ENCODE data around the gene TNFRSF14.

DNA sequence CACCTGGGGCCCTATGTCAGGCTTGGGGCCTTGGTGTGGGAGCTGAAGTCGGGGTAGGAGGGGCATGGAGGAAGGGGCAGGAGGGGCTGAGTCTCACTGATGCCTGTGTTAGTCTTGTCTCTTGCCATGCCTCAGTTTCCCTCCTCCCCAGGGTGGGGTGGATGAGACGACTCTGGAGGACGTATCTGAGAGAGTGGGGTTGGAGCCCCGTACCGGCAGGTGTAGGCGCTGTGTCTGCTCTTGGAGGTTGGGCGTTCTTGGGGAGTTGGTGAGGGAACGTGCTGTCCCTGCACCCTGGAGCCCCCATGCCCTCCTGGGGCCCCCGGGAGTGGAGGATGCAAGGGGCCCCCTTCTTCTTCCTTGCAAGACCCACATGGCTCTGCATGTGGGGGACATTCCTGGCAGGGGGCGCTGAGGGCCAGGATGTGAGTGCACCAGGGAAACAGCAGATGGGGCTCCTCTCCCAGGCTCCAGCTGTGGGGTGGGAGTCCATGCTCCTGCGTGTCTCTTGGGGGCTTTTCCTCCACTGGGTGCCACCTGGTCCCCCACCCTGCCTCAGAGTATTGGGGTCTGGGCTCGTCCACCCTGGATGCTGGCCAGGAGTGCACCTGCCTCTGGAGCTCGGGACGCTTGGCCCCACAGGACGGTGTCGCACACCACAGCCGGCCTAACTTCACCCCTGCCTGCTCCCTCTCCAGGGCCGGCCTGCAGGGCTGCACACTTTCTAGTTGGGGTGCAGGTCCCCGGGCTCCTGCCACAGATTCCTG lies 1.4 kb upstream of the TNFRSF14 start:
- TF ChIP-seq CBX2 (IDR thresholded peaks at IDR 0.05; ENCODE audit: insufficient read depth, low read length, poor library complexity, severe bottlenecking) (no peak), MNT (conservative IDR thresholded peaks at IDR 0.05) (no peak), POLR2A (conservative IDR thresholded peaks at IDR 0.05) (no peak), SMARCA4 (IDR thresholded peaks at IDR 0.05) (no peak), TAF1 (IDR thresholded peaks at IDR 0.05; ENCODE audit: control insufficient read depth, extremely low read depth, insufficient read depth, low read length, severe bottlenecking) (no peak), NRF1 (conservative IDR thresholded peaks at IDR 0.05 in 1 of 2, IDR thresholded peaks at IDR 0.05 in 1 of 2) (no peak), SIRT6 (IDR thresholded peaks at IDR 0.05; ENCODE audit: low read depth, low read length) (no peak)
- TF ChIP-seq, protein P1, sequence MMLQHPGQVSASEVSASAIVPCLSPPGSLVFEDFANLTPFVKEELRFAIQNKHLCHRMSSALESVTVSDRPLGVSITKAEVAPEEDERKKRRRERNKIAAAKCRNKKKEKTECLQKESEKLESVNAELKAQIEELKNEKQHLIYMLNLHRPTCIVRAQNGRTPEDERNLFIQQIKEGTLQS (IDR thresholded peaks at IDR 0.05) = no peak
- TF ChIP-seq, protein P1 (CRISPR knock-in tag; conservative IDR thresholded peaks at IDR 0.05) = no peak
- TF ChIP-seq, protein P2, sequence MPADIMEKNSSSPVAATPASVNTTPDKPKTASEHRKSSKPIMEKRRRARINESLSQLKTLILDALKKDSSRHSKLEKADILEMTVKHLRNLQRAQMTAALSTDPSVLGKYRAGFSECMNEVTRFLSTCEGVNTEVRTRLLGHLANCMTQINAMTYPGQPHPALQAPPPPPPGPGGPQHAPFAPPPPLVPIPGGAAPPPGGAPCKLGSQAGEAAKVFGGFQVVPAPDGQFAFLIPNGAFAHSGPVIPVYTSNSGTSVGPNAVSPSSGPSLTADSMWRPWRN (IDR thresholded peaks at IDR 0.05; ENCODE audit: low read depth) = no peak
- TF ChIP-seq, protein P3, sequence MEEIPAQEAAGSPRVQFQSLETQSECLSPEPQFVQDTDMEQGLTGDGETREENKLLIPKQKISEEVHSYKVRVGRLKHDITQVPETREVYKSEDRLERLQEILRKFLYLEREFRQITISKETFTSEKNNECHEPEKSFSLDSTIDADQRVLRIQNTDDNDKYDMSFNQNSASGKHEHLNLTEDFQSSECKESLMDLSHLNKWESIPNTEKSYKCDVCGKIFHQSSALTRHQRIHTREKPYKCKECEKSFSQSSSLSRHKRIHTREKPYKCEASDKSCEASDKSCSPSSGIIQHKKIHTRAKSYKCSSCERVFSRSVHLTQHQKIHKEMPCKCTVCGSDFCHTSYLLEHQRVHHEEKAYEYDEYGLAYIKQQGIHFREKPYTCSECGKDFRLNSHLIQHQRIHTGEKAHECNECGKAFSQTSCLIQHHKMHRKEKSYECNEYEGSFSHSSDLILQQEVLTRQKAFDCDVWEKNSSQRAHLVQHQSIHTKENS (CRISPR knock-in tag; IDR thresholded peaks at IDR 0.05) = no peak
